Mucosa of stomach (tissue), 1 donor: ENCODE results near the gene ACTR6.
"Not testable (repeated sequence)": the region's sequence is repeated elsewhere in the genome, so short reads cannot be mapped to it uniquely, and the experiment has no call there.

Experiments used
- H3K27me3 ChIP-seq: one replicate; pipeline ENCODE4 v1.7.0; 2013; ENCODE audit warnings: mild to moderate bottlenecking, low read length; ENCODE audit not compliant: control insufficient read depth, insufficient read depth
- H3K36me3 ChIP-seq: one replicate; pipeline ENCODE4 v1.7.0; 2013; ENCODE audit warnings: low read length; ENCODE audit not compliant: control insufficient read depth, insufficient read depth
- H3K4me1 ChIP-seq: one replicate; pipeline ENCODE4 v1.7.0; 2013; ENCODE audit warnings: mild to moderate bottlenecking, low read length; ENCODE audit not compliant: control insufficient read depth, insufficient read depth
- H3K4me3 ChIP-seq: one replicate; pipeline ENCODE4 v1.7.0; 2013; ENCODE audit warnings: low read length
- H3K9ac ChIP-seq: one replicate; pipeline ENCODE4 v1.7.0; 2013; ENCODE audit warnings: mild to moderate bottlenecking, low read length, moderate library complexity
- H3K9me3 ChIP-seq: one replicate; pipeline ENCODE4 v1.7.0; 2013; ENCODE audit warnings: mild to moderate bottlenecking, low read length, moderate library complexity; ENCODE audit not compliant: control insufficient read depth
- donor health status: Pancreatic carcinoma.

ACTR6 gene

DNA sequence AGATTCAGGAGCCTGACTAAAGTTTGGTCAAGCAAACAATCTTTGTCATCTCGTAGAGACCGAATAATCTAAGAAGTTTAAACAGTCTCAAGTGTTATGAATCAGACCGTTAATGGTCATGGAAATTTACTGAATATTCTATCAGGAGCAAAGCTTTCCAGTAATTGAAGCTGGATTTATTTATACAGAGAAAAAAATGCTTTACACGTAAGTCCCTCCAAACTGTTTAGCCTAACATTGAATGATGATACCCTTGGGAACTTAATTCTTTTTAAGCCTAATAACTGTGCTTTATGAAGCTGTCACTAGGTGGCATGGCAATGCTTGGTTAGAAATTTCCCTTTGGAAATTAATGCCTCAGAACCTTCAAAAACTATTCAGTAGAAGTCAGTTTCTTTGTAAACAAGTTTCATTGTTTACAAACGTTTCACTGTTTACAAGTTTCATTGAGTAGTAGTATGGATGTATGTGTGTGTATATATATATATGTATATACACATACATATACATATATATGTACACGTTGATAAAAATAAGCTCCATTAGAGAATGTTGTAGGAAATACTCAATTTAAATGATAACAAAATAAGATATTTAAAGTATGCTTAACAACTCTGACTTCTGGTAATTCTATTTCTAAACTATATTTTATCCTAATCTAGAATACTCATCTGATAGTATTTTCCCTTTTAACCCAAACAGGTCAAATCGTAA is 34.1 kb downstream of the ACTR6 start:
- H3K4me3 ChIP-seq: no peak overlapping the region
- no peaks in the 10 kb centered on the region for H3K27me3 ChIP-seq
- no peaks in the 10 kb centered on the region for H3K36me3 ChIP-seq
- no peaks in the 10 kb centered on the region for H3K4me1 ChIP-seq
- H3K9ac ChIP-seq: no peak overlapping the region
- H3K9me3 ChIP-seq: no peaks in the 10 kb centered on the region

DNA sequence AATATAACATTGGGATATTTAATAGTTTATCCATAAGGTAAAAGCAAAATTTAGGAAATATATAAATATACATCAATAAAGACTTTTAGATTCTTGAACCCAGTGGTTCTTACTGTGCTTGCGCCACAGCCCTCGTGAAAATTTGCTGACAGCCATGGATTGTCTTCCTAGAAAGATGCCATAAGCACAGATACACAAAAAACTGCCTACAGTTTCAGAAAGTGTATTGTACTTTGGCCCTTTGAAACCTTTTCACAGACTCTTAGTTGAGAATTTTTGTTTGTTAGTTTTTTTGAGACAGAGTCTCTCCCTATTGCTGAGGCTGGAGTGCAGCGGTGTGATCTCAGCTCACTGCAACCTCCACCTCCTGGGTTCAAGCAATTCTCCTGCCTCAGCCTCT is 38.2 kb downstream of the ACTR6 start:
- H3K9ac ChIP-seq: no peak overlapping the region
- no peak overlapping the region for H3K4me3 ChIP-seq
- H3K36me3 ChIP-seq: no peaks in the 10 kb centered on the region
- H3K27me3 ChIP-seq: no peaks in the 10 kb centered on the region
- H3K9me3 ChIP-seq: no peaks in the 10 kb centered on the region
- no peaks in the 10 kb centered on the region for H3K4me1 ChIP-seq

DNA sequence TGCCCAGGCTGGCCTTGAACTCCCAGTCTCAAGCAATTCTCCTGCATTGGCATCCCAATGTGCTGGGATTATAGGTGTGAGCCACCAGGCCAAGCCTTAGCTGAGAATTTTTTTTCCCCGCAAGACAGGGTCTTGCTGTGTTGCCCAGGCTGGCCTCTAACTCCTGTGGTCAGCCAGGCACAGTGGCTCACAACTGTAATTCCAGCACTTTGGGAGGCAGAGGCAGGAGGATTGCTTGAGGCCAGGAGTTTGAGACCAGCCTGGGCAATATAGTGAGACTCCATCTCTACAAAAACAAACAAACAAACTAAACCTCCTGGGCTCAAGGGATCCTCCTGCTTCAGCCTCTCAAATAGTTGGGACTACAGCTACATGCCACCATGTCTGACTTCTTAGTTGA is 39.0 kb downstream of the ACTR6 start:
- Histone ChIP-seq H3K27me3 (no peaks in the 10 kb centered on the region), H3K4me1 (no peaks in the 10 kb centered on the region), H3K9me3 (no peaks in the 10 kb centered on the region), H3K4me3 (no peak overlapping the region), H3K36me3 (no peaks in the 10 kb centered on the region), H3K9ac (no peak overlapping the region)

DNA sequence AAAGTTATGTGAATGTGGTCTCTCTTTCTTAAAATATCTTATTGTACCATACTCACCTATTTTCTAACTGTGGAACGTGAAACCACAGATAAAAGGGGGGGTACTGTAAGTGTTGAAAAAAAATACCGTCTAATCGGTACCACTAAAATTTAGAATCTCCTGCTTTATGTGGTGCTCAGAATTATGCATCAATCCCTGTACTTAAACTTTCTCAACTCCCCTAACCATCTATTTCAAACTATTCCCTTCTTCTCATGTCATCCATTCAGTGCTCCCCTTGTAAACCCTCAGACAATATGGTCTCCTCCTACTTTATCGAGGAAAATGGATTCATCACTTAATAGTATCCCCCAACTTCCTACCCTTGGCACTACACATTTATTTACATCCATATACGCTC is 42.5 kb downstream of the ACTR6 start:
- no peaks in the 10 kb centered on the region for H3K4me1 ChIP-seq
- H3K27me3 ChIP-seq: no peaks in the 10 kb centered on the region
- H3K4me3 ChIP-seq: no peak overlapping the region
- H3K9ac ChIP-seq: no peak overlapping the region
- no peaks in the 10 kb centered on the region for H3K9me3 ChIP-seq
- H3K36me3 ChIP-seq: no peaks in the 10 kb centered on the region

DNA sequence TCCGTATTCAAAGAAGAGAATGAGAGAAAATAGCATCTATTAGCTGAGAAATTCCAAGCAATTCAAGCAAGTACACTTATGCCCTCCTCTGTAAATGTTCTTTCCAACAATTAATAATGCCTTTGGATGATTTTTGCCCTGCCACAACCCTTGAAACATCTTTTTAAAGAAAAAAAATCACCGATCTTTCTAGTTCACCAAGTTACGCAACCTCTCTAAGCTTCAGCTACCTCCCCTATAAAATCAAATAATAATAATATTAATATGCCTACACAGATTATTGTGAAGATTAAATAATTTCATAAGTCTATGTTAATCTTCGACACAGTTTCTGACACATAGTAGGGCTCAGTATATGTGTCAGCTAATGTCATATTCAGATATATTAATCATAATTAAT is 47.1 kb downstream of the ACTR6 start:
- Histone ChIP-seq H3K4me3 (no peak overlapping the region), H3K36me3 (no peaks in the 10 kb centered on the region), H3K27me3 (no peaks in the 10 kb centered on the region), H3K4me1 (peaks cover 14% of the 10 kb centered on the region), H3K9ac (no peak overlapping the region), H3K9me3 (no peaks in the 10 kb centered on the region)

DNA sequence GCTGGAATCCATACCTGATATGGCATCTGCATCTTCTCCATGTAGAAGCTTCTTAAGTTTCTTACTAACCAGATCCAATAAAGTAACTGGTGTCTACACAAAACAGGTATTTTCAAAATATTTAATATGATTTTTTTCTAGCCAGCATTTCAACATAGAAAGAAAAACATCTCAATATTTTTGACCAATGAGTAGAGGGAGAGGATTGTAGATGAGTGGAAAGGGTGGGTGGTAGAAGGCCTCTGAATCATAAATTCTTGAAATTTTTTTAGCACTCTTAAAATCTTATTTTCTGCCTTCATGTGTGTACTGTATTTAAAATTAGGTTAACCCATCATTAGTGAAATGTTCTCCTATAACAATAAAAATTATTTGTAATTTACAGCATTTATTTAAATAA is 48.3 kb downstream of the ACTR6 start:
- H3K9ac ChIP-seq: no peak overlapping the region
- no peaks in the 10 kb centered on the region for H3K9me3 ChIP-seq
- H3K4me3 ChIP-seq: no peak overlapping the region
- no peaks in the 10 kb centered on the region for H3K36me3 ChIP-seq
- peaks cover 14% of the 10 kb centered on the region for H3K4me1 ChIP-seq
- no peaks in the 10 kb centered on the region for H3K27me3 ChIP-seq

DNA sequence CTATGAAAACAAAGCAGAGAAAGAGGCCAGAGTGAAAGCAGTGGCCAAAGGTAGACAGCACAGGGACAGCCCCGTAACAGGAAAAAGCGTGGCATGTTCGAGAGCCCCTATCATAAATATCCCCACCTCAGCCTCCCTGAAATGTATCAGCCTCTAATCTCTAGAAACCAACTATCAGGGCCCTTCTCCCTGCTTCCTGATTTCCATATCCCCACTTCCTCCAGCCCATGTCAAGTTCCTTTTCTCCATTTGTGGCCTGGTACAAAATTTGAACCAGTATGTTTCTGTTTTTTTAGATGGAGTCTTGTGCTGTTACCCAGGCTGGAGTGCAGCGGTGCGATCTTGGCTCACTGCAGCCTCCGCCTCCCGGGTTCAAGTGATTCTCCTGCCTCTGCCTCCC is 49.3 kb downstream of the ACTR6 start:
- Histone ChIP-seq H3K36me3 (no peaks in the 10 kb centered on the region), H3K9me3 (no peaks in the 10 kb centered on the region), H3K4me3 (no peak overlapping the region), H3K27me3 (no peaks in the 10 kb centered on the region), H3K4me1 (peaks cover 14% of the 10 kb centered on the region), H3K9ac (no peak overlapping the region)

DNA sequence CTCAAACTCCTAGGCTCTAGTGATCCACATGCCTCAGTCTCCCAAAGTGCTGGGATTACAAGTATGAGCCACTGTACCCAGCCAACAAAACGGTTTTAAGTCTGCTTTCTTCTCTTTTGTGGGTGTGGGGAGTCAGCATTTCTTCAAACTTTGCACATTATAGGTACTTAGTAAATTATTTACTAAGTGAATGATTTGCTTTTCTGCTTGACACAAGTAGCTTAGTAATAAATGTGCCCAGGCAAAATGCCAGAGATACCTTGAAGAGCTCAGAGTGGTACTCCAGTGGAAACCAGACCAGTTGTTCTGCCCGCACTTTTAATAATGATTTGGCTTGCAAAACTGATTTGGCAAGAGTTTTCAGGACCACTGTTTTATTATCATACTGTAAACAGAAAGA is 51.3 kb downstream of the ACTR6 start:
- no peaks in the 10 kb centered on the region for H3K9me3 ChIP-seq
- H3K4me3 ChIP-seq: no peak overlapping the region
- H3K36me3 ChIP-seq: no peaks in the 10 kb centered on the region
- peaks cover 14% of the 10 kb centered on the region for H3K4me1 ChIP-seq
- no peak overlapping the region for H3K9ac ChIP-seq
- no peaks in the 10 kb centered on the region for H3K27me3 ChIP-seq

DNA sequence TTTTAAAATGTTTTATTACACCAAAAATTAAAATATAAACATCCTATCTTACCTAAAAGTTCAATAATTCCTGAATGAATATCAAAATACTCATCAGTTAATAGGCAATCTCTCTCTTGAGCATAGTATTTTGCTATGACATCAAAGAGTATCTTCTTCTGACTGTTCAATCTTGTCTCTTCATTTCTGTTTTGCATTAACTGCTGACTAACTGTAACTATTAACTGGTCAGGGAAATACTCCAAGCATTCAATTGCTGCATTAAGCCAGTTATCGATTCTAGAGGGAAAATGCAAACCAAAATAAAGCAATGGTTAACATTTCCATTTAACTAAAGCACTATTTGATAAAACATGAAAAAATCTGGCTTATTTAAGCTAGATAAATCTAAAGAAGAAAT is 52.8 kb downstream of the ACTR6 start:
- Histone ChIP-seq H3K4me1 (peaks cover 14% of the 10 kb centered on the region), H3K4me3 (no peak overlapping the region), H3K9ac (no peak overlapping the region), H3K36me3 (no peaks in the 10 kb centered on the region), H3K27me3 (no peaks in the 10 kb centered on the region), H3K9me3 (no peaks in the 10 kb centered on the region)

DNA sequence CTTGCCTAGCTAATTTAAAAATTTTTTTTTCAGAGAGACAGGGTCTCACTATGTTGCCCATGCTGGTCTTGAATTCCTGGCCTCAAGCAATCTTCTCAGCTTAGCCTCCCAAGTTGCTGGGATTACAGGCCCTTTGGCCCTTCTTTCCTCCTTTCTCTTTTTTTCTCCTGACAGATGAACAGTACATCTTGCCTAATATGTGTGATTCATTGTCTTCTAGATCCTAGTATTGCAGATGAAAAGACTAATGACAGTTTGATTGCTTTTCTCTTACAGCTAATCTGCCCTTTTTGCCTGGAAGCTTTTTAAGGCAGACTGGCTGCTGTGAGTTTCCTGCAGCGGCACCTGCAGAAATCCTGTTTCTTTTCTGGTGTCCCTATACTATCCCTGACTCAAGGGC is 54.3 kb downstream of the ACTR6 start:
- Histone ChIP-seq H3K4me3 (no peak overlapping the region), H3K9ac (no peak overlapping the region), H3K4me1 (peaks cover 9% of the 10 kb centered on the region), H3K9me3 (no peaks in the 10 kb centered on the region), H3K27me3 (no peaks in the 10 kb centered on the region), H3K36me3 (no peaks in the 10 kb centered on the region)

DNA sequence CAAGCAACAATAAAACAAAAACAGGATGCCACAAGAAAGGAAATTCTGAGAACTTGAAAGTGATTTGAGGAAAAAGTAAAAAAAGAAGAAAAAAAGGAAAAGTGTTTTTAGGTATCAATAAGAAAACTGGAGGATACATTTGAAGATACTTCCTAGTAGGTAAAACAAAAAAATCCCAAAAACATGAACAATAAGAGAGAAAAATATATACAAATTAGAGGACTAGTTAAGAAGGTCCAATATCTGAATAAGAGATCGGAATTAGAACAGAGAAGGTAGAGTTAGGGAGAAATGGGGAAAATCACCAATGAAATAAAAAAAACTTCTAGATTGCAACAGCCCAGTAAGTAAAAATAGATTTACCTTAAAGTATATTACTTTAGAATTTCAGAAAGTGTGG is 57.5 kb downstream of the ACTR6 start:
- H3K4me1 ChIP-seq: no peaks in the 10 kb centered on the region
- no peaks in the 10 kb centered on the region for H3K36me3 ChIP-seq
- no peaks in the 10 kb centered on the region for H3K9me3 ChIP-seq
- H3K4me3 ChIP-seq: no peak overlapping the region
- no peaks in the 10 kb centered on the region for H3K27me3 ChIP-seq
- H3K9ac ChIP-seq: no peak overlapping the region

DNA sequence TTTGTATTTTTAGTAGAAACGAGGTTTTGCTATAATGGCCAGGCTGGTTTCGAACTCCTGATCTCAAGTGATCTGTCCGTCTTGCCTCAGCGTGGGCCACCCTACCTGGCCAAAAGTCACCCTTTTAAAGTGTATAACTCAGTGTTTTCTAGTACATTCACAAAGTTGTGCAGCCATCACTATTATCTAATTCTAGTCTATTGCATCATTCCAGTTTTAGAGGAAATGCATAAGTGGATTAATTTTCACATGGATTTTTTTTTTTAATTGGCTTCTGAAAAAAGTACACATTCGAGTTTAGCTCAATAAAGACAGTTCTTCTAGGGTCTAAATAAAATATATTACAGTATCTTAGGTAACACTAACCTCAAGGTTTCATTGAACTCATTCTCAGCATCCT is 62.5 kb downstream of the ACTR6 start:
- H3K9ac ChIP-seq: no peak overlapping the region
- no peak overlapping the region for H3K4me3 ChIP-seq
- no peaks in the 10 kb centered on the region for H3K27me3 ChIP-seq
- H3K9me3 ChIP-seq: no peaks in the 10 kb centered on the region
- no peaks in the 10 kb centered on the region for H3K4me1 ChIP-seq
- no peaks in the 10 kb centered on the region for H3K36me3 ChIP-seq

DNA sequence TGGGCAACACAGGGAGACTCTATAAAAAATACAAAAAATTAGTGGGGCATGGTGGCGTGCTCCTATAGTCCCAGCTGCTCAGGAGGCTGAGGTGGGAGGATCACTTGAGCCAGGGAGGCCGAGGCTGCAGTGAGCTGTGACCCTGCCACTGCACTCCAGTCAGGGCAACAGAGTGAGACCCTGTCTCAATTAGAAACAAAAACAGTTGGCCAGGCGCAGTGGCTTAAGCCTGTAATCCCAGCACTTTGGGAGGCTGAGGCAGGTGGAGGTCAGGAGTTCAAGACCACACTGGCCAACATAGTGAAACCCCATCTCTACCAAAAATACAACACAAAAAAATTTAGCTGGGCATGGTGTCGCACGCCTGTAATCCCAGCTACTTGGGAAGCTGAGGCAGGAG is 64.5 kb downstream of the ACTR6 start:
- not testable (repeated sequence) for H3K4me3 ChIP-seq, H3K36me3 ChIP-seq, H3K9ac ChIP-seq, H3K27me3 ChIP-seq, H3K9me3 ChIP-seq
- H3K4me1 ChIP-seq: peaks cover 18% of the 10 kb centered on the region
